Measurements from ENCODE around the gene HSPH1. TPM values are rescaled to one million over a fixed set of nuclear protein-coding genes. Genes with fewer than 3 reads are reported as not detected.

Gene HSPH1
- total and polyA plus RNA-seq, 2 of the 13 experiments (the other 11 are each of a cell fraction or from before 2014, with no cell fraction given): 13.0 to 62.9 TPM

DNA sequence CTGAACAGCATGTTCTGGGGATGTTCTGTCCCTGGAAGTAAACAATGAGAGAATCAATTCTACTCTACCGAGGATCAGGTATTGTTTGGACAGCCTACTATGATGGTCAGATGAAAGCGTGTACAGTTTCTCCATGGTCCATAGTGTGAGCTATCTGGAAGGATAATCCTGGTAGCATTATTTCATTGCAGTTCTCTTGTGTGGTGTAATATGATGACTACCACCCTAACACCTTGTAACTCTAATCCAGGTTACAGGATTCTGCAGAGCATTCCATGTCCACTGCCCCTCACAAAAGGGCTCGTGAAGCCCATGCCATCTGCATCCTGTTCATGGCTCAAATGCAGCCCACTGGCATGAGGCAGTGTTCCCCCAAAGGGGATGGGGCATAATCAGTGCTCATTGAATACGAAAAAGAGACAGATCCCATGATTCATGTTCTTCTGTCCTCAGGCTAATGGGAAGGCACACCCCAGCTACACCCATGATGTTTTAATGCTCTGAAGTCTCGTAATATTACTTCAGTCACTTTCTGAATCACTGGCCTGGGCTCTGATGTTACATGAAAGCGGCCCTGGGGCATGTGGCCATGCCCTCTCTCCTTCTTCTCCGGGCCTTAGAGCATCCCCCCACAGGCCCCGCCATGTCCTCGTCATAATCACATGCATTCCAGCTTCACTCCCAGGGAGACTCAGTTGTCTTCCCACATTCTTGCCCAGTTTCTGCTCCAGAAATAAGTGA lies 68.4 kb downstream of the HSPH1 start:
- no peaks in the 10 kb centered on the region for H3K79me2 ChIP-seq (ENCODE audit: insufficient read depth, low read length)
- no peaks in the 10 kb centered on the region for H3K4me1 ChIP-seq (ENCODE audit: insufficient read depth, low read length)
- ChIA-PET CTCF (ENCODE audit: low intra/inter-chr PET ratio, low total read pairs) (no interaction called here), POLR2A (no interaction called here)
- no peak overlapping the region for H3K4me2 ChIP-seq (ENCODE audit: low read depth, low read length)
- no peaks in the 10 kb centered on the region for H3K9me3 ChIP-seq (ENCODE audit: low read length)
- BruUV-seq (replicated peaks): no TSS peak
- FAIRE-seq (no peak), ATAC-seq (no peak), DNase-seq (ENCODE audit: low spot score) (no peak)
- TF ChIP-seq, protein P1, sequence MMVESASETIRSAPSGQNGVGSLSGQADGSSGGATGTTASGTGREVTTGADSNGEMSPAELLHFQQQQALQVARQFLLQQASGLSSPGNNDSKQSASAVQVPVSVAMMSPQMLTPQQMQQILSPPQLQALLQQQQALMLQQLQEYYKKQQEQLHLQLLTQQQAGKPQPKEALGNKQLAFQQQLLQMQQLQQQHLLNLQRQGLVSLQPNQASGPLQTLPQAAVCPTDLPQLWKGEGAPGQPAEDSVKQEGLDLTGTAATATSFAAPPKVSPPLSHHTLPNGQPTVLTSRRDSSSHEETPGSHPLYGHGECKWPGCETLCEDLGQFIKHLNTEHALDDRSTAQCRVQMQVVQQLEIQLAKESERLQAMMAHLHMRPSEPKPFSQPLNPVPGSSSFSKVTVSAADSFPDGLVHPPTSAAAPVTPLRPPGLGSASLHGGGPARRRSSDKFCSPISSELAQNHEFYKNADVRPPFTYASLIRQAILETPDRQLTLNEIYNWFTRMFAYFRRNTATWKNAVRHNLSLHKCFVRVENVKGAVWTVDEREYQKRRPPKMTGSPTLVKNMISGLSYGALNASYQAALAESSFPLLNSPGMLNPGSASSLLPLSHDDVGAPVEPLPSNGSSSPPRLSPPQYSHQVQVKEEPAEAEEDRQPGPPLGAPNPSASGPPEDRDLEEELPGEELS (CRISPR knock-in tag; IDR thresholded peaks at IDR 0.05): no peak
- no peak for TF ChIP-seq DPF2 (CRISPR knock-in tag; IDR thresholded peaks at IDR 0.05; ENCODE audit: borderline replicate concordance, low read depth)
- TF ChIP-seq EZH2 (conservative IDR thresholded peaks at IDR 0.05; ENCODE audit: low read depth, low read length): no peak
- TF ChIP-seq, protein P2, sequence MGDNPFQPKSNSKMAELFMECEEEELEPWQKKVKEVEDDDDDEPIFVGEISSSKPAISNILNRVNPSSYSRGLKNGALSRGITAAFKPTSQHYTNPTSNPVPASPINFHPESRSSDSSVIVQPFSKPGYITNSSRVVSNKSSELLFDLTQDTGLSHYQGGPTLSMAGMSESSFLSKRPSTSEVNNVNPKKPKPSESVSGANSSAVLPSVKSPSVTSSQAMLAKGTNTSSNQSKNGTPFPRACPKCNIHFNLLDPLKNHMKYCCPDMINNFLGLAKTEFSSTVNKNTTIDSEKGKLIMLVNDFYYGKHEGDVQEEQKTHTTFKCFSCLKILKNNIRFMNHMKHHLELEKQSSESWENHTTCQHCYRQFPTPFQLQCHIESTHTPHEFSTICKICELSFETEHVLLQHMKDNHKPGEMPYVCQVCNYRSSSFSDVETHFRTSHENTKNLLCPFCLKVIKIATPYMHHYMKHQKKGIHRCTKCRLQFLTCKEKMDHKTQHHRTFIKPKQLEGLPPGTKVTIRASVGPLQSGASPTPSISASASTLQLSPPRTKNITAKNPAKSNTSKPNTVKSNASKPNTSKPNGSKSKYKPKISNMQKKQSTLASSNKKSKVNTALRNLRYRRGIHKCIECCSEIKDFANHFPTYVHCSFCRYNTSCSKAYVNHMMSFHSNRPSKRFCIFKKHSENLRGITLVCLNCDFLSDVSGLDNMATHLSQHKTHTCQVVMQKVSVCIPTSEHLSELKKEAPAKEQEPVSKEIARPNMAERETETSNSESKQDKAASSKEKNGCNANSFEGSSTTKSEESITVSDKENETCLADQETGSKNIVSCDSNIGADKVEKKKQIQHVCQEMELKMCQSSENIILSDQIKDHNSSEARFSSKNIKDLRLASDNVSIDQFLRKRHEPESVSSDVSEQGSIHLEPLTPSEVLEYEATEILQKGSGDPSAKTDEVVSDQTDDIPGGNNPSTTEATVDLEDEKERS (CRISPR knock-in tag; IDR thresholded peaks at IDR 0.05): no peak
- TF ChIP-seq TCF7 (IDR thresholded peaks at IDR 0.05; ENCODE audit: low read depth): no peak
- TF ChIP-seq ZNF766 (CRISPR knock-in tag; IDR thresholded peaks at IDR 0.05; ENCODE audit: borderline replicate concordance): no peak
- TF ChIP-seq ZNF709 (CRISPR knock-in tag; IDR thresholded peaks at IDR 0.05): no peak
- no peak for TF ChIP-seq POLR2AphosphoS2 (IDR thresholded peaks at IDR 0.05; ENCODE audit: low read depth, low read length)
- no peak for TF ChIP-seq RFXANK (CRISPR knock-in tag; IDR thresholded peaks at IDR 0.05)
- no peak for TF ChIP-seq ZNF441 (CRISPR knock-in tag; IDR thresholded peaks at IDR 0.05; ENCODE audit: borderline replicate concordance)
- TF ChIP-seq ZNF256 (CRISPR knock-in tag; conservative IDR thresholded peaks at IDR 0.05): no peak
- TF ChIP-seq CREM (IDR thresholded peaks at IDR 0.05): no peak
- TF ChIP-seq CREM (CRISPR knock-in tag; IDR thresholded peaks at IDR 0.05): no peak
- no peak for TF ChIP-seq IKZF1 (IDR thresholded peaks at IDR 0.05)
- no peak for TF ChIP-seq TEAD3 (CRISPR knock-in tag; optimal IDR thresholded peaks at IDR 0.05; ENCODE audit: borderline replicate concordance)
- no peak for TF ChIP-seq POGZ (CRISPR knock-in tag; IDR thresholded peaks at IDR 0.05)
- no peak overlapping the region for H3K27ac ChIP-seq (ENCODE audit: extremely low read length, insufficient read depth, low read length)
- no peak overlapping the region for H2AFZ ChIP-seq (ENCODE audit: low read length)
- no peak overlapping the region for H3K9ac ChIP-seq (ENCODE audit: insufficient read depth, low read depth, low read length)
- in situ Hi-C loops (cut with HindIII; ENCODE audit: extremely low pct_ligation_motif_present, low pct_unique_long_range_greater_than_20kb) (no loop called here), intact Hi-C loops (cut with micrococcal nuclease; ENCODE audit: unreplicated experiment) (no loop called here)
- no peaks in the 10 kb centered on the region for H4K20me1 ChIP-seq (ENCODE audit: insufficient read depth, low read length)
- no peaks in the 10 kb centered on the region for H3K36me3 ChIP-seq (replicated peaks in 1 of 2; ENCODE audit: control insufficient read depth in 1 of 2, insufficient read depth in 2 of 2, low read length in 2 of 2)
- peaks cover 0 to 30% of the 10 kb centered on the region in 2 experiments; a peak in 3 of 5 replicates for H3K27me3 ChIP-seq (ENCODE audit: control insufficient read depth in 1 of 2, insufficient read depth in 2 of 2, low read length in 2 of 2)
- WGBS (ENCODE audit: low lambda C conversion rate): 25% methylated on average over 8 of the region's 9 CpGs
- H3K4me3 ChIP-seq (replicated peaks in 1 of 3; ENCODE audit: insufficient read depth in 1 of 3, low read depth in 2 of 3, low read length in 3 of 3): no peak overlapping the region

Measured in HepG2 (cell line).